GM18526 (cell line): ENCODE results near the gene DPF1.

Source experiments
- POLR2A ChIP-seq: IDR thresholded peaks from 3 replicates; pipeline ENCODE4 v1.6.1; 2011; ENCODE audit not compliant: insufficient read length; ENCODE audit errors: extremely low read depth

The DPF1 gene

DNA sequence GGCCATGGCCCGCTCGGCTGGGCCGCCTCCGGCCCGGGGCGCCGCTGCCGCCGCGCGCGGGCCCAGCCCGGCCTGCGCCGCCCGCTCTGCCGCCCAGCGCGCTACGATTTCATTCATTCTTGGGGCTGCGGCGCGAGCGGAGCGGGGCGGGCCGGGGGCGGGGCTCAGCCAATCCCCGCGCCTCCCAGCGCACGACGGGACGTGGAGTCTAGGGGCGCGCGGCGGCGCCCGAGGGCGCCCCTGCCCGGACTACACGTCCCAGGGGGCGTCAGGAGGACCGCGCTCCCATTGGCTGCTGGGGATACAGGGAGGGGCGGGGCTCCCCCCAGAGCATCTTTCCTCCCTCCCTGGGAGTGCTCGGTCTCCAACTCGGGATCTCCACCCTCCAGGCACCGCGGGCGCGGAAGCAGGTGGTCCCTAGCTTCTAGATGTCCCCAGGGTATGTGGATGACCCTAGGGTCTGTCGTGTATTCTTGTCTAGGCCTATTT is 5.6 kb upstream of the DPF1 start:
- no peak for TF ChIP-seq POLR2A

DNA sequence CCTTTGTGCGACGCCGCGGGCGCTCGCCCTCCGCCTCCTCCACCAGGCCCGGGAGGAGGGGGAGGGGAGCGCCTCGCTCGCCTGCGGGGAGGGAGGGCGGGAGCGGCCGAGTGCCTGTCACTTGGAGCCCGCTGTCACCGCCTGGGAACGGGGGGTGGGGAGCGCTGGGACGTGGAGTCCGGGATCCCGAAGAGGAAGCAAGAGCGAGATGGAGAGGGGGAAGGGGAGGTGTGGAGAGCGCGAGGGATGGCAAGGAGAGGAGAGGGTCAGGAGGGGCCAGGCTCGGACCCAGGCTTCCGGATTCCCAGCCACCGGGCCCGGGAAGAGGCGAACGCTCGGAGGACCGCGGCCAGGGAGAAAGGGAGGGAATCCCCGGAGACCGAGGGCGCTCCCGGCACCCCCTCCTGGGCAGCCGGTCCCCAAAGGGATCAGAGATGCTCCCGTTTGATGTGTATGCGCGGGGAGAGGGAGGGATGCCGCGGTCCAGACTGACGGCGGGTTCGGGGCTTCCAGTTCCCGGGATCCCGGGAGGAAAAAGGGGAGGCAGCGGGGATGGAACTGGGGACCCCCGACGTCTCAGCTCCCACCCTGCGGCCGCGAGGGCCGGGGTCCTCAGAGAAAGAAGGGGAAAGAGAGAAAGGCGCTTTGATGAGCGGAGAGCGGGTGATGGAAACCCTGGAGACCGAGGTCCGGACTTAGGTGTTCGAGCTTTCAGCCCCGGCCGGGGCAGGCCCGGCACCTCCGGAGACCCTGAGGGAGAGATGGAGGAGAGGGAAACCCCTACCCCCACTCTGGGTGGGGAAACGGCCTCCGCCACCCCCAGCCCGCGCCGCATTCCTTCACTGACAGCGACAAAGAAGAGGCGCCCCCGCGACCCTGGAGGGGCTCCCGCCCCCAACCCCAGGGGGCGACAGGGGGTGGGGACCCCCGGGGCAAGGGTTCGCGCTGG is 4.7 kb upstream of the DPF1 start:
- no peak for TF ChIP-seq POLR2A

DNA sequence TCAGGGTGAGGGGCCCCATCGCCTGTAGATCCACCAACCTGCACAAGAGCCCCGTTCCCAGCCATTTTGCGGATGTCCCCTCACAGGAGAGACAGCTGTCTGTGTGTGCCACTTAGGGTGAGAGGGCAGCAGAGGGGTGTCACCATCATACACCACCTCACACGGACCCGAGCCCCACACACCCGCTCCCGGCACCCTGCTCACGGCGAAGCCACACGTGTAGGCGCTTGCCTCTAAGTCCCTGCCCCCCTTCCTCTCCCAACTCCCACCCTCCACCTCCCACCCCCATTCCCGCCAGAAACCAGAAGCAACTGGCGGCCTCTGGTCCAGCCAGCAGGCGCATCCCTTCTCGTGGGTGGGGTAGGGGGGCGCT is 4.0 kb upstream of the DPF1 start:
- TF ChIP-seq POLR2A = no peak

DNA sequence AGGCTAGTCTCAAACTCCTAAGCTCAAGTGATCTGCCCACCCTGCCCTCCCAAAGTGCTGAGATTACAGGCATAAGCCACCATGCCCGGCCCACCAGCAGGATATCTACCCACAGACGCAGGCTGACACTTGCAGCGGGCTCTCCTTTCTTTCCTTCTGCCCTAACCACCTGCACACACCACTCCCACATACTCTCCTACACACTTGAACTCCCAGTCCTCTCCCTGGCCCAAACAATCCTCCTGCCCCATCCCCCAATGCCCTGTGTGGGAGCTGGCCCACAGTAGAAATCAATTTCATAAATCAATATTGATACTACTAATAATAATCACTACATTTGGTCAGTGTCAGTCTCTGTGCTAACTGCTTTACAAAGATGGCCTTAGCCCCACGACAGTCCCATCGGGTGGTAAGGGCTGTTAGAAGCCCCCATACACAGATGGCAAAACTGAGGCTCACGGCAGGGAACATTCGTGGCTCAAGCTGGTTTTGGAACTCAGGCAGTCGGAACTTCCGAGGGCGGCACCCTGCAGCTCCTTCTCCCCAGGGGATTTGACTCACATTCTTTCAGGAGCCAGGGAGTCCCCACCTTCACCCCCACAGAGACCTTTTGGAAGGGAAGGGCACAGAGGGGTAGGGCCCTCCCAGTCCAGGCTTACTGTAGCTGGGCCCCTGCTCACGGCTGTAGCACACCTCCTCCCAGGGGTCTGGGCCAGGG is 3.4 kb upstream of the DPF1 start:
- TF ChIP-seq POLR2A = no peak

DNA sequence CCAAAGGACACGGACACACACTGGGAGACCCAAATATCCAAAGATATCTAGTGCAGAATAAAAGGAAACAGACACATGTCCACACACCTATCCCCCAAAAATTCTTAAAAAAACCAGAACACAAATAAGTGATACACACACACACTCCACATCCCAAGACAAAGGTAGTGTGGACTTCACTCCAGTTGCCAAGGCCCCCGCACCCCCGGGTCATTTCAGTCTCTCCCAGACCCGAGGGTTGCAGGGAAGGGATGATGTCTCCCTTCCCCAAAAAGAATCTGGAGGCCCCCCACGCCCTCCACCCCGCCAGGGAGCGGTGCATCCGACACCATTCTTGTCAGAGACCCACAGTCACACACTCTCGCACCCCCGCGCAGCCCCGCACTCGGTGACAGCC is 407 bp downstream of the DPF1 start:
- TF ChIP-seq POLR2A = no peak

DNA sequence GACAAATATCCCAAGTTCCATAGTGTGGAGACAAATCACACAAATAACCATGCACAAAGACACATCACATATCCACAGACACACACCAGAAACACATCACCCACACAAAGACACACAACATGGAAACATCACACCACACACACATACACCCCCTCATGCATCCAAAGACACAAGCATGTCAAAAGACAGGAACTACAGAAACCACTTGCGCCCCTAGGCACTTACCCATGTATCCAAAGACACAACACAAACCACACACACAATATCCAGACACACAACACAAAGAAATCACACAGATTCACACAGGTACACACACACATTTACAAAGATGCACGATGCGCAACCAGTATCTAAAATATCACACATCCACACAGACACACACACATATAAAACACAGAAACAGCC is 901 bp downstream of the DPF1 start:
- no peak for TF ChIP-seq POLR2A

DNA sequence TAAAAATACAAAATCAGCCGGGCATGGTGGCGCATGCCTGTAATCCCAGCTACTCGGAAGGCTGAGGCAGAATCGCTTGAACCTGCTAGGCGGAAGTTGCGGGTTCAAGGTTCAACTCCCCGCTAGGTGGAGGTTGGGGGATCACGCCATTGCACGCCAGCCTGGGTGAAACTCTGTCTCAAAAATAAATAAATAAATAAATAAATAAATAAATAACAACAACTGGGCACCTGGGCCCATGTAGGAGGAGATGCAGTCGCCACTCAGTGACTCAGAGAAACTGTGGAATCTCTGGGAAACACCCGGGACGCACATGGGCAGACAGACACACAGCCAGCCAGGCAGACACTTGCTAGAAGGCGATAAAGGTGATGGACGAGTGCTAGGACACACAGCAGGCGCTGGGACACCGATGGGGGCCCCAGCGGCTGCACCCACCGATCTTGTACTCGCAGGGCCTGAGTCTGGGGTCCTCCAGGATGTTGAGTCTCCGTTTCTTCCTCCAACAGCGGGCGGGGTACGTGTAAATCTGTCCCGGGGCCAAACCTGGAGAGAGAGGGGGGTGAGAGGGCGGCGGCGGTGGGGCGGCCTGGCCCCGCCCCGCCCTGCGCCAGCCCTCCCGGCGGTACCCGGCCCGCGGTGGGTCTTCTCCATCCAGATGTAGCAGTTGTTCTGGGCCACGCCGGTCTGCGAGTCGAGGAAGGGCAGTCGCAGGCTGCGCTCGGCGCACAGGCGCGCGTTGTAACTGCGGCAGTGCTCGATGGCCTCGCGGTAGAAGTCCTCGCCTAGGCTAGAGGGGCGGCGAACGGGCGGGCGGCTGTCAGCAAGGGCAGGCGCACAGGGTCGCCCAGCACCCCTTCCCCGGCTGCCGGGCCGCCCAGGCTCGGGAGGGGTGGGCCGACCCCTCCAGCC is 1.8 kb downstream of the DPF1 start:
- no peak for TF ChIP-seq POLR2A

DNA sequence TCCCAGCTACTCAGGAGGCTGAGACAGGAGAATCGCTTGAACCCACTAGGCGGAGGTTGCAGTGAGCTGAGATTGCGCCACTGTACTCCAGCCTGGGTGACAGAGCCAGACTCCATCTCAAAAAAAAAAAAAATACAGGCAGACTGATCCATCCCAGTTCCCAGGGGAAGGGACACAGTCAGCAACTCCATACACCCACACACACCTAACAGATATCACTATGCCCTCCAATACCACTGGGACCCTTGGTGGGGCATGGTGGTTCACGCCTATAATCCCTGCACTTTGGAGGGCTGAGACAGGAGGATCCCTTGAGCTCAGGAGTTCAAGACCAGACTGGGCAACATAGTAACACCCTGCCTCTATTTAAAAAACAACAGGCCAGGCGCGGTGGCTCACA is 2.6 kb downstream of the DPF1 start:
- TF ChIP-seq POLR2A = no peak

DNA sequence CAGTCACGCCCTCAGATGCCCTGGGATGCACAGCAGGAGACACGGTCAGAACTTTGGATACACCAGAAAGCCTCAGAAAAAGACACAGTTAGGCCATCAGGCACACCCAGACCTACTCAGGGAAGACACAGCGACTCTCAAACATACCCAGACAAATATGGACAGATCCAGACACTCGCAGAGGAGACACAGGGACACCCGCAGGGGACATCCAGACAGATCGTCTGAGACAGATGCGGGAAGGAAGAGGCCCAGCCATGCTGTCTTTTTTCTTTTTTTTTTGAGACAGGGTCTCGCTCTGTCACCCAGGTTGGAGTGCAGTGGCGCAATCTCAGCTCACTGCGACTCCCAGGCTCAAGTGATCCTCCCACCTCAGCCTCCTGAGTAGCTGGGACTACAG is 4.8 kb downstream of the DPF1 start:
- no peak for TF ChIP-seq POLR2A

DNA sequence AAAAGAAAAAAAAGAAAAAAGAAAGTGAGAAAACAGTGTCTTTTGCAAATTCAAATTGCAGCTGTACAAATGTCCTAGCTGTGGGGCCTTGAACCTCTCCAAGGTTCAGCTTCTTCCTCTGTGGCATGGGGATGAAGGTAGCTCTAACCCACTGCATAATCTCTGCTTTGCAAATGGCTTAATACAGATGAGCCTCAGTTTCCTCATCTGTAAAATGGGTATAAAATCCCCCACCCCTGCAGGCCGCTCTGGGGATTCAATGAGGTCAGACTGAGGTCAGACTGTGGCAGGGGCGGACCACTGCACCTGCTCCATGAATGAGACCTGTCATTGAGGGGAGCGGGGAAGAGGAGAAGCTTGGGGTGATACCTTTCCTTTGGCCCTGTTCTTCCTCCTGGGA is 5.8 kb downstream of the DPF1 start:
- TF ChIP-seq POLR2A = no peak

DNA sequence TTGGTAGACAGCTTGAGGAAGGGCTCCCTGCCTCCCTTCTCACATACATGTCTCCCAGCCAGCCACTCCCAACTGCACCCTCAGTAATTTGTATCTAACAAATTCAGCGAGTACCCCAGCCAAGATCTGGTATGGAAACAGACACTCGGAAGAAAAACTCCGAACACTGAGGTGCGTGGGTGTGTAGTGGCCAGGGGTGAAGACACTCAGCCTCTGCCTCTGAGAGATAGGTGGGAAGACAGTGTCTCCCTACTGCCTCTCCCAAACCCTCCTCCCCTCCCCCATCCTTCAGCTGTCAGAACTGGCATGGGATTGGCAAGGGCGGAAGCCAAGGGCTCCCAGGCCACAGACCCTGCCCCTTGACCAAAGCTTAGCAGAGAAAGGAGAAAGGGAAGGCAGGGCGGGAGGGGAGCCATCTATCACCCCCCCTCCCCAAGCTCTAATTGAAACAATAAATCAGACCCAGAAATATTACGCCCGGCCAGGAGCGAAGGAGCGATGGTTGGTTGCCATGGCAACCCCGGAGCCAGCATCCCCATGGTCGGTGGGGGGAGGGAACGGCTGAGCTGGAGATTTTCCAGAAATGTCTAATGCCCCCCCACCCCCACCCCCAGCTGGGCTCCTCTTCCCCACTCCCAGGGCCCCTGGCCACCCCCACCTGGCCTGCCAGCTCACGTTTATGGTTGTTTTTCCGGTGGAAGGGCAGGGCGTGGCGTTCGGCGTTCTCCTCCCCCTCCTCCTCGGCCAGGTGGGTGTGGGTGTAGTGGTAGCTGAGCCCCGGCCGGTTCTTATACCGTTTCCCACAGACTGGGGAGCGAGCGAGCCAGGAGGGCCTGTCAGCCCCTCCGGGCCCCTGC is 7.0 kb downstream of the DPF1 start:
- TF ChIP-seq POLR2A = no peak

DNA sequence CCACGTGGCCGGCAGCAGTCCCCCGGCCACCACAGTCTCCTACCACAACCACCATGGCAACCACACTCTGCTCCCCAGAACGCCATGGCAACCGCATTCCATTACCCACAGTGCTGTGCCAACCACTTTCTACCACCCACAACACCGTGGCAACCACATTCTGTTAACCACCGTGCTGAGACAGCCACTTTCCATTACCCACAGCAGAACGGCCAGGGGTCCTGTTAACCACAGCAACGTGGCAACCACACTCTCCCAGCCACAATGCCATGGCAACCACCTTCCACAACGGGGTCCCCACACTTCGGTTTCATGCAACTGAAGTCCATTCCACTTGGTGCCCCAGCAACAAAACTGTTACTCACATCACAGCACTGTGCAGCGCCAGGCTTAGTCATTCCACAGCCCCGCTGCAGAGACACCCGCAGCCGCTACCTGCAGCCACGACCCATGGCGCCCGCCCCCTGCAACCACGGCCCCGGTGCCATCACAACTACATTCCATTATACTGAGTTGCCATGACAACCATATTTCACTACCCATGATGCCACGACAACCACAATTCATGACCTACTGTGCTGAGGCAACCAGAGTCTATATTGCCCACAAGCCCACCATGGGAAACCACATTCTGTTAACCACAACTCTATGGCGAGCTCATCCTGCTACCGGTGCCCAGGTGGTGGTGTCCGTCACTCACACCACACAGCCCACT is 10.0 kb downstream of the DPF1 start:
- TF ChIP-seq POLR2A = no peak

DNA sequence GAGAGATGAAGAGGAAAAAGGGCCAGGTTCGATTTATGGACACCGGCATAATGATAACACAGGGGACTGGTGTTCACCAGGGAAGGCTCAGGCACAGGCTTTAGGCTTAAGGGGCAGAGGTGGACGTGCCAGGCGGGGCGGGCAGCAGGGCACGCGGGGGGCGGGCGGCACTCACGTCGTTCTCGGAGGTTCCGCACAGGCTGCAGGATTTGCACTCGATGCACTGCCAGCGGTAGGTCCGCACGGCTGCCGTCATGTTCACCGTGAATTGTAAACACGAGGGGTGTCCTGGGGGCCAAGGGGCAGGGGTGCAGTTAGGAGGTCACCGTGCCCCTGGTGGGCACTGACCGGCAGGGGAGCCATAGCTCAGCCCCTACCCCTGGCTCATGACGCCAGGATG is 10.6 kb downstream of the DPF1 start:
- TF ChIP-seq POLR2A = no peak

DNA sequence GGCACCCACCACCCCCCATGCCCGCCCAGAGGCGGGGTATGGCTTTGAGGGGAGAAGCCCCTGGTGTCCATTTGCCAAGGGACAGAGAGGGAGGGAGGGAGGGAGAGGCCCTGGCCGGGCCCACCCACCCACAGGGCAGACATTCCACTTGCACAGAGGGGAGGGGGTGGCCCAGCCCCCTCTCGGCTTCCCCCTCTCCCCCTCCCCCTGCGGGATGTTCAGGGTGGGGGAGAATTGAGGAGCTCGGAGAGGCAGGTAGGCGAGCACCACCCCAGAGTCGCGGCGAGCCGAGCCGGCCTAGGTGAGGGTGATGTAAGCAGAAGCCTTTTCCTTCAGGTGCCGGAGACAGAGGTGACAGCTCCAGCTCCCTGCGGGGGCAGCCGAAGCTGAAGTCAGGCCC is 12.3 kb downstream of the DPF1 start:
- TF ChIP-seq POLR2A = no peak
